A673 (cell line): Measurements from ENCODE around the gene ELFN1. TPM values are rescaled to one million over a fixed set of nuclear protein-coding genes. Genes with fewer than 3 reads are reported as not detected.

ENCODE experiments used
- BruUV-seq: library from RNA; stranded (reverse); fragments of 400-500 nt; replicated peaks from 2 replicates; lab custom pipeline; 2021; lab: Mats Ljungman, UMichigan
- CTCF ChIA-PET: fragments of 300-600 bp; sonication (Branson Sonifier 250); formaldehyde crosslinking; loops from one replicate; lab custom pipeline; 2022; ENCODE audit warnings: antibody characterized with exemption; lab: Charles Lee
- POLR2A ChIA-PET: fragments of 300-600 bp; sonication (Branson Sonifier 250); formaldehyde crosslinking; loops from one replicate; lab custom pipeline; 2022; ENCODE audit warnings: antibody characterized with exemption; ENCODE audit not compliant: low non-redundant PET; lab: Charles Lee
- DNase-seq: peaks from one replicate; pipeline ENCODE4 v3.0.0-alpha.2; 2015; ENCODE audit warnings: low spot score
- H3K27ac ChIP-seq: fragments of 200-600 bp; sonication (generic); 2 replicates; pipeline ENCODE4 v1.5.1; 2016; ENCODE audit warnings: mixed run types, low read depth, mild to moderate bottlenecking, mixed read lengths, antibody characterized with exemption, low read length; ENCODE audit not compliant: poor library complexity, severe bottlenecking
- H3K27me3 ChIP-seq: fragments of 200-600 bp; sonication (generic); replicated peaks from 2 replicates; pipeline ENCODE4 v1.6.1; 2017; ENCODE audit warnings: mixed run types, low read depth, mild to moderate bottlenecking, mixed read lengths, antibody characterized with exemption, low read length; ENCODE audit not compliant: insufficient read depth, poor library complexity
- H3K36me3 ChIP-seq: fragments of 200-600 bp; sonication (generic); 2 replicates; pipeline ENCODE4 v1.6.1; 2016; ENCODE audit warnings: mixed run types, mild to moderate bottlenecking, mixed read lengths, antibody characterized with exemption, low read length; ENCODE audit not compliant: insufficient read depth, poor library complexity, severe bottlenecking
- H3K4me1 ChIP-seq: fragments of 200-600 bp; sonication (generic); 2 replicates; pipeline ENCODE4 v1.6.1; 2017; ENCODE audit warnings: mixed run types, mild to moderate bottlenecking, mixed read lengths, antibody characterized with exemption, low read length; ENCODE audit not compliant: insufficient read depth, poor library complexity, severe bottlenecking
- H3K4me3 ChIP-seq: fragments of 200-600 bp; sonication (generic); 2 replicates; pipeline ENCODE4 v1.5.1; 2016; ENCODE audit warnings: low read depth, mixed run types, mild to moderate bottlenecking, mixed read lengths, low read length; ENCODE audit not compliant: poor library complexity, severe bottlenecking
- H3K9me3 ChIP-seq: fragments of 200-600 bp; sonication (generic); 2 replicates; pipeline ENCODE4 v1.6.1; 2016; ENCODE audit warnings: mixed run types, low read depth, mild to moderate bottlenecking, mixed read lengths, antibody characterized with exemption, low read length; ENCODE audit not compliant: poor library complexity, severe bottlenecking
- CTCF ChIP-seq: fragments of 300-800, 200-600 bp; sonication (generic); conservative IDR thresholded peaks from 2 replicates; pipeline ENCODE4 v1.5.1; 2017; ENCODE audit warnings: low read depth, mild to moderate bottlenecking, antibody characterized with exemption, low read length, moderate library complexity, mixed read lengths
- EZH2 ChIP-seq: fragments of 200-600 bp; sonication (generic); IDR thresholded peaks from 2 replicates; pipeline ENCODE4 v1.6.1; 2017; ENCODE audit warnings: borderline replicate concordance, low read depth, mild to moderate bottlenecking, mixed read lengths, antibody characterized with exemption, low read length; ENCODE audit not compliant: poor library complexity, severe bottlenecking
- intact Hi-C: fragments of 100-400 bp; cut with micrococcal nuclease; formaldehyde crosslinking; loops from one replicate; pipeline ENCODE4 v1.10.0; 2022; ENCODE audit not compliant: unreplicated experiment
- total RNA-seq: library from RNA; stranded (reverse); gene quantifications from 2 replicates; pipeline ENCODE4 v1.2.3, GENCODE V29; 2021

The ELFN1 gene
- total RNA-seq, 1 experiment from 2014 or later, result not detected

DNA sequence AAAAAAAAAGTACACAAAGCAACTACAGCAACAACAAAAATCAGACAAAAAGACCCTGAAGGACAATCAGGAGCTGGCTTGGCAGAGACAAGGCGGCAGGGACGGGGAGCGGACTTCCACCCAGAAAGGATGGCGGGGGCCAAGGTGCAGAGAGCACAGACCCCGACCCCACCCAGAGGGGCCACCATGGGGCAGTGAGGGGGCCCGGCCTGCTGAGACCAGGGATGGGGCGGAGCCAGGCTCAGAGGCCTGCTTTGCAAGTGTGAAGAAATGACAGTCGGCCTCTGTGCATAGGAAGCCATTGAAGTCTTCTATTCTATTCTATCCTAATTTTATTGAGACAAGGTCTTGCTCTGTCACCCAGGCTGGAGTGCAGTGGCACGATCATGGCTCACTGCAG, 82.0 kb downstream of the ELFN1 start:
- H3K27ac ChIP-seq, result no peak overlapping the region
- POLR2A ChIA-PET, result no interaction called here
- no peak for TF ChIP-seq EZH2
- TF ChIP-seq CTCF, result no peak
- H3K4me1 ChIP-seq, result no peaks in the 10 kb centered on the region
- H3K9me3 ChIP-seq, result no peaks in the 10 kb centered on the region
- intact Hi-C loops, result loop anchor here (10.0 kb wide), 1 partner anchor 167 kb away; no protein-coding TSS in a partner anchor
- no peaks in the 10 kb centered on the region for H3K36me3 ChIP-seq
- no peak for DNase-seq
- CTCF ChIA-PET, result no interaction called here
- H3K27me3 ChIP-seq, result peaks cover 21% of the 10 kb centered on the region
- no TSS peak for BruUV-seq
- H3K4me3 ChIP-seq, result no peak overlapping the region

- intact Hi-C loops, result loop anchor here (10.0 kb wide), 1 partner anchor 168 kb away; no protein-coding TSS in a partner anchor
- POLR2A ChIA-PET, result no interaction called here
- DNase-seq, result no peak
- no peaks in the 10 kb centered on the region for H3K4me1 ChIP-seq
- H3K27me3 ChIP-seq, result peaks cover 19% of the 10 kb centered on the region
- no peaks in the 10 kb centered on the region for H3K36me3 ChIP-seq
- TF ChIP-seq CTCF (no peak), EZH2 (no peak)
- H3K4me3 ChIP-seq, result no peak overlapping the region
- no TSS peak for BruUV-seq
- no peak overlapping the region for H3K27ac ChIP-seq
- no peaks in the 10 kb centered on the region for H3K9me3 ChIP-seq
- CTCF ChIA-PET, result no interaction called here
Observed at GRCh38 chr7:1752771-1753563, 82.9 kb downstream of the ELFN1 start.

GRCh38 chr7:1753564-1753867, 83.4 kb downstream of the ELFN1 start:
- Histone ChIP-seq H3K36me3 (no peaks in the 10 kb centered on the region), H3K27me3 (peaks cover 17% of the 10 kb centered on the region), H3K9me3 (no peaks in the 10 kb centered on the region), H3K4me1 (no peaks in the 10 kb centered on the region), H3K4me3 (no peak overlapping the region), H3K27ac (no peak overlapping the region)
- no TSS peak for BruUV-seq
- ChIA-PET POLR2A (no interaction called here), CTCF (interaction anchor here (0.7 kb wide), 1 partner anchor 445 kb away, joined by 7 read pairs; no protein-coding TSS in a partner anchor)
- intact Hi-C loops, result loop anchor here (10.0 kb wide), 1 partner anchor 169 kb away; no protein-coding TSS in a partner anchor
- no peak for TF ChIP-seq EZH2
- no peak for TF ChIP-seq CTCF
- no peak for DNase-seq
